GM18526 (cell line): ENCODE measurements around the gene HERC6.

ENCODE experiments used
- POLR2A ChIP-seq: IDR thresholded peaks from 3 replicates; pipeline ENCODE4 v1.6.1; 2011; ENCODE audit not compliant: insufficient read length; ENCODE audit errors: extremely low read depth

HERC6 gene

GRCh38 chr4:88458104-88458740 lies 79.6 kb downstream of the HERC6 start:
- no peak for TF ChIP-seq POLR2A

DNA sequence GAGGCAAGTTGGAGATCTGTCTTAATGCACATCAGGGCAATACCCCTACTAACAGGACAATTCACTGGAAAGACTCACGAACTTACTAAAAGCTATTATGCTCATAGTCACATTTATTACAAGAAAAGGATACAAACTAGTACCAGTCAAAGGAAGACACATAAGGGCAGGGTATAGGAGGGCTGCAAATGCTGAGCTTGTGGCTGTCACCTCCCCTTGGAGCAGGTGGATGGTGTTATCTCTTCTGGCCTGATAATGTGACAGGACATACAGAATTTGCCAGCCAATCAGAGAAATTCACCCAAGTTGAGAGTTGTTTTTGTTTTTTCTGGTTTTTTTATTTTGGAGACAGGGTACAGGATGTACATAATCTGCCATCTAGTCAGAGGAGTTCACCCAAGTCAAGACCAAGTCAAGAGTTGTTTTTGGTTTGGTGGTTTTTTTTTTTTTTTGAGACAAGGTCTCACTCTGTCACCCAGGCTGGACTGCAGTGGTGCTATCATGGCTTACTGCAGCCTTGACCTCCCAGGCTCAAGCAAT lies 87.1 kb downstream of the HERC6 start:
- TF ChIP-seq POLR2A, result no peak

DNA sequence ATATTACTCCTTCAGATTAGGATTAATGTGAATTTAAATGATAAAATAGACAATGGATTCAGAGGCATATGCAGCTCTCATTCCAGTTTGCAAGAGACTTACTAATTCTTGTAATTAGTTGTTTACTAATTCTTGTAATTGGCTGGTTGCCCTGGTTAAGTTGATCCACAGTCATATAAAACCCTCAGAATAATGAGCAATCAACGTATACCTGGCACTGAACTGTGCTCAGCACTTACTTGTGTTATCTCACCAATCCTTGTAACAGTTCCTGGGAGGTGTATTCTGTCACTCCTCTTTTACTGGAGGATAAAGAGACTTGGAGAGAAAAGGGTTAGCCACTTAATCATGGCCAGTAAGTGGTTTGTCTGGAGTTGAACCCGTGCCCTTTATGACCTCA lies 88.7 kb downstream of the HERC6 start:
- no peak for TF ChIP-seq POLR2A

GRCh38 chr4:88477229-88477860 lies 98.7 kb downstream of the HERC6 start:
- no peak for TF ChIP-seq POLR2A

DNA sequence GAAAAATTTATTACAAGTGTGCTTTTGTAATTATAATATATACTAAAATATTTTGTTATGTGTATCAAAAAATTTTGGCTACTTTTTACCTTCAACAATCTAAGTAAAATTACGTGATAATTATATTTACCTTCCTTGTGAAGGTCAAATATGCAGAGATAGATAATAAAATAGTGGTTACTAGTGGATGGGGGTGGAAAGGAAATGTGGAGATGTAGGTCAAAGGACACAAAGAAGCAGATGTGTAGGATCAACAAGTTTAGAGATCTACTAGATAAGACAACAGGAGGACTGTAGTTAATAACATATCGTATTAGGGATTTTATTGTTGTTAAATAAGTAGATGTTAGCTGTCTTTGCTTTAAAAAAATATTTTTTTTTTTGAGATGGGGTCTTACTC lies 99.6 kb downstream of the HERC6 start:
- no peak for TF ChIP-seq POLR2A

GRCh38 chr4:88481537-88481936 lies 102.9 kb downstream of the HERC6 start:
- no peak for TF ChIP-seq POLR2A

GRCh38 chr4:88489100-88489761 lies 110.6 kb downstream of the HERC6 start:
- TF ChIP-seq POLR2A, result no peak
